22Rv1 (cell line): Measurements from ENCODE around the gene CDK15.

Experiments used
- H3K27ac ChIP-seq: fragments of 450-650 bp; 2 replicates; pipeline ENCODE4 v1.5.1; 2017
- ZFX ChIP-seq: fragments of 450-650 bp; IDR thresholded peaks from 2 replicates; pipeline ENCODE4 v1.6.1; 2017; ENCODE audit warnings: antibody characterized with exemption, borderline replicate concordance
- TF ChIP-seq, protein P1 (sequence below): fragments of 450-650 bp; IDR thresholded peaks from 2 replicates; pipeline ENCODE4 v1.5.1; 2017; ENCODE audit warnings: mild to moderate bottlenecking

Gene CDK15

DNA sequence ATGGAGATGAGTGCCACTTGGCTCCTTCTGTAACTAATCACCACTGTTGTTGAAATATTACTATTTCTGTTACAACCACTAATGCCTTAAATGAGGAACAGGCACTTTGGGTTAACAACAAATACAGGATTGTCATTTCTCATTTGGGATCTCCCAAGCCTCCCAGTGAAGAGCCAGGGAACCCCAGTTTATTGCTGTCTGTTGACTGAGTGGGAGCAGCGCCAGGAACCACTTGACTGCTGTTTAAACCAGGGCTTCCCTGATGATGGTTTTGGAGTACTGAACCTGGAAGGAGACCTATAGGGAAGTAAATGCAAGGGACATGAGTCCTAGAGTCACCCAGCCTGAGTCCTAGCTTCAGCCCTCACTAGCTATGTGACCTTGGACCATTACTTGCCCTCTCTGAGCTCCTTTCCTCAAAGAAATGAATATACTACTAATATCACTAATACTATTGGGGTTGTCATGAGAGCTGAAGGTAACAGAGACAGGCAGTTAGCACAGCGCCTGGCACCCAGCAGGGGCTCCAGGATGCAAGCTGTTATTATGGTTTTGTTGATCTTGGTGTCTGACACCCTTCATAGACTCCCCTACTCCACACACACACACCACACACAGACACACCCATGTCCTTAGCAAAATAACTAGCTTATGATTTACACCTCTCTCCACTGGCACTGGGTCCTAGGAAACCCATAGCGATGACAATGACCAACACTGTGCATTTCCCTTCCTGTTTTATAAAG is 123.1 kb downstream of the CDK15 start:
- TF ChIP-seq ZFX: no peak
- TF ChIP-seq, protein P1, sequence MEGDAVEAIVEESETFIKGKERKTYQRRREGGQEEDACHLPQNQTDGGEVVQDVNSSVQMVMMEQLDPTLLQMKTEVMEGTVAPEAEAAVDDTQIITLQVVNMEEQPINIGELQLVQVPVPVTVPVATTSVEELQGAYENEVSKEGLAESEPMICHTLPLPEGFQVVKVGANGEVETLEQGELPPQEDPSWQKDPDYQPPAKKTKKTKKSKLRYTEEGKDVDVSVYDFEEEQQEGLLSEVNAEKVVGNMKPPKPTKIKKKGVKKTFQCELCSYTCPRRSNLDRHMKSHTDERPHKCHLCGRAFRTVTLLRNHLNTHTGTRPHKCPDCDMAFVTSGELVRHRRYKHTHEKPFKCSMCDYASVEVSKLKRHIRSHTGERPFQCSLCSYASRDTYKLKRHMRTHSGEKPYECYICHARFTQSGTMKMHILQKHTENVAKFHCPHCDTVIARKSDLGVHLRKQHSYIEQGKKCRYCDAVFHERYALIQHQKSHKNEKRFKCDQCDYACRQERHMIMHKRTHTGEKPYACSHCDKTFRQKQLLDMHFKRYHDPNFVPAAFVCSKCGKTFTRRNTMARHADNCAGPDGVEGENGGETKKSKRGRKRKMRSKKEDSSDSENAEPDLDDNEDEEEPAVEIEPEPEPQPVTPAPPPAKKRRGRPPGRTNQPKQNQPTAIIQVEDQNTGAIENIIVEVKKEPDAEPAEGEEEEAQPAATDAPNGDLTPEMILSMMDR: no peak
- H3K27ac ChIP-seq: no peak overlapping the region

DNA sequence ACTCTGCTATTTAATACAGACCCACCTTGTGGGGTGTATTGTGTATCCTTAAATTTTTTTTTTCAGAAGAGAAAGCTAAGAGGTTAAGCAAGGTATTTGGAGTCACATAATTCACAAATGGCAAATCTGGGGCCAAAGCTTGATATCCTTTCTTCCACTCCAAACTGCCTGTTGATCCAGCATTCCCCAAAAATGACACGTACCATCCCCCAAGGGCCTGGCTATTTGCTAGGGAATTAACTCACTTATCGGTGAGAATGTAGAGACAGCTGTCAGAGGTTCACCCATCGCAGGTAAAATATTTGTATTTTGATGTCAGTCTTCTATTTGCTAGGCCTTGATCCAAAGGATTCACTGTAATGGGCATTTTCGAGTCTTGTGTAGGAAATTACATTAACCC is 123.7 kb downstream of the CDK15 start:
- no peak overlapping the region for H3K27ac ChIP-seq
- TF ChIP-seq ZFX: no peak
- TF ChIP-seq, protein P1: no peak

DNA sequence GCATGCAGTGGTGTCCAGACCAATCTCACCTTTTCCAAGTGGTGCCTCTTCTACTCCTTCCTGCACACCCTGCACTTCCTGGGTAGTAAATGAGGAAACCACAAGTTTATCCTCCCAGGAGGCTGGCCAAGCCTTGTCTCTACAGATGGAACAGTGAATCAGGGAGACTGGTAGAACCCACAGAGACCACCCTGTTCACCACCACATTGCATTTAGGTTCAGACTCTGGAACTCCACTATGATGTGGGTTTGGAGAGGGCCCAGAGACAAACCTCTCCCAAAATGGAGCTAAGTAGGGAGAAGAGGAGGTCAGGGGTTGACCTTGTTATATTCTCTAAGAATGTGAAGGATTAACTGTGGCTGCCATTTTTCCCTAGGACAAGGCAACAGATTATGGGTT is 124.5 kb downstream of the CDK15 start:
- H3K27ac ChIP-seq: no peak overlapping the region
- TF ChIP-seq, protein P1: no peak
- TF ChIP-seq ZFX: no peak

DNA sequence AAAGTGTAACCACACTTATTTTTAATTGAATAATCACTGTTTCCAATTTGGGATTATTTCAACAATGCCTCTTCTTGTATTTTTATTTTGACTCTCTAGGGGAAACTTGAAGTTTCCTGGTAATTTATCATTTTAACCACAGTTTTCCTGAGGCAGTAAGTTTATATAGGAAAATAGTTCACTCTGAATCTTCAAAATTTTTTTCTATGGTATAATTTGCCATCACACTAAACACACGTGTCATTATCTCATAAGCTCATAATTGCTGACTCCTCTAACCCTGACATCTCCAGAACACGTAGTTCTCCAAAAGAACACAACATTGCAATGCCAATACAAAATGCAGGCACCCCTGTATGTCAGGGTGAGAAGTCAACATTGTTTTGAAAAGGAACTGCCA is 125.1 kb downstream of the CDK15 start:
- H3K27ac ChIP-seq: no peak overlapping the region
- TF ChIP-seq, protein P1: no peak
- TF ChIP-seq ZFX: no peak

DNA sequence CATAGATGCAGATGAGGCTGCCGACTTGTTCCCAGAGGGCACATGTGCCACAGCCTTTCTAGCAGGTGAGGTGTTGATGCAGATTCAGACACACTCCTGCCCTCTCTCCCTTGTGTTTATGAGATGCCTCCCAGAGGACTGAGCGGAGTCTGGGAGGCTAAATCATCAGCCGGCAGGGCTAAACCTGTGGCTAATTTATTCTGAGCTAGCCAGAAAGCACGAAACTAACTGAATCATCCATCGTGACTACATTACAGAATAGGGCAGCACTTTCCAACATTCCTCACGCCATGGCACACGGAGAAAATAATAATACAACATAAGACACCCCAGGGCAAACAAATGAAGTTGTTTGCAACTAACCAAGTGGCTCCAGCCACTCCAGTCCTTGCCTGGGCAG is 125.6 kb downstream of the CDK15 start:
- TF ChIP-seq, protein P1: no peak
- TF ChIP-seq ZFX: no peak
- no peak overlapping the region for H3K27ac ChIP-seq

DNA sequence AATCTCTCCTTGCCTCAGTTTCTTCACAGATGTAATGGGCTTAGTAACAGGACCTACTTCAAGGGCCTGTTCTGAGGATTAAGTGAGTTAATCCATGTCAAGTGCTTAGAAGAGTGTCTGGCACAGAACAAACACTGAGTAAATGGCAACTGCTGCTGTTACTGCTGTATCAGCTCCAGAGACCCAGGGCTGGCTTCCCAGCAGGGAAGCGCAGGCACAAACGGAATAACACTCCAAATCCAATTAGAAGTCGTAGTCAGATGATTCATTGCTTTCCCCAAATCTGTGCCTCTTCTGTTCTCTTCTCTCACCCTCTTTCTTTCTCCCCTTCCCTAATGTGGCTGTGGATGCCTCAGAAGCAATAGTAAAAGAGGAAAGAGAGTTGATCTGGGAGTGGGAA is 126.2 kb downstream of the CDK15 start:
- H3K27ac ChIP-seq: no peak overlapping the region
- TF ChIP-seq ZFX: no peak
- TF ChIP-seq, protein P1: no peak

DNA sequence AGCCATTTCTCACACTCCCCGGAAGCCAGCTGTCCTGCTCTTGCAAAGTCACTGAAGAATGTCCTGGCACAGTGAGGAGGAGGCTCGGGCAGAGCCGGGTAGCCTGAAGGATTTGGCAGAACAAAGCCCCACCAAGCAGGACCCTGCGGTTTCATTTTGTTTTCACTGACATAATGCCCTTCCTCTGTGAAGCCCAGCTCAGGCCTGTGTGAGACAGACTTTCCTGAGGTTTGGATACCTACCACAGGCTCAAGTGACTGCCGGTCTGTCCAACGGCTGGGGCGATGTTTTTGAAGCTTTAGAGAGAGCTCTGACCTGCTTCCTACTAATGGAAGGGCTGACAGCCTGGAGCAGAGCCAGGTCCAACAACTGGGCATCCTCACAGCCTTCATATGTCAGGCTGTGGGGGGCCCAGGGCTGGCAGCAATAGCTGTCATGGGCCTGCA is 127.5 kb downstream of the CDK15 start:
- no peak overlapping the region for H3K27ac ChIP-seq
- no peak for TF ChIP-seq ZFX
- TF ChIP-seq, protein P1: no peak
